IPS-18a (cell line): ENCODE data around the gene SNX12.

Experiments used
- H3K27ac ChIP-seq: one replicate; pipeline ENCODE4 v1.5.1; 2013; ENCODE audit warnings: low read length
- H3K27me3 ChIP-seq: one replicate; pipeline ENCODE4 v1.6.1; 2013; ENCODE audit warnings: mild to moderate bottlenecking, low read length; ENCODE audit not compliant: control insufficient read depth, insufficient read depth
- H3K36me3 ChIP-seq: one replicate; pipeline ENCODE4 v1.6.1; 2013; ENCODE audit warnings: low read depth, low read length; ENCODE audit not compliant: control insufficient read depth
- H3K4me1 ChIP-seq: one replicate; pipeline ENCODE4 v1.6.1; 2013; ENCODE audit warnings: low read depth, low read length; ENCODE audit not compliant: control insufficient read depth
- H3K4me3 ChIP-seq: one replicate; pipeline ENCODE4 v1.5.1; 2013; ENCODE audit warnings: low read length
- H3K9ac ChIP-seq: one replicate; pipeline ENCODE4 v1.6.1; 2013; ENCODE audit warnings: mild to moderate bottlenecking, low read length, moderate library complexity
- H3K9me3 ChIP-seq: one replicate; pipeline ENCODE4 v1.6.1; 2013; ENCODE audit warnings: low read depth, low read length; ENCODE audit not compliant: control insufficient read depth

Gene SNX12

GRCh38 chrX:71068044-71068918, at the start of gene SNX12:
Gene SNX12 (minus strand): TSS chrX:71068334. CDS start chrX:71068306, 28 bp downstream.
- Histone ChIP-seq H3K27me3 (no peaks in the 10 kb centered on the region), H3K4me1 (no peaks in the 10 kb centered on the region), H3K9ac (peak within 1 kb of the TSS; percentile 69), H3K4me3 (peak within 1 kb of the TSS; percentile 87), H3K9me3 (peaks cover 8% of the 10 kb centered on the region), H3K36me3 (no peaks in the 10 kb centered on the region), H3K27ac (no peak within 1 kb of the TSS)

GRCh38 chrX:71117358-71117757, 49.2 kb upstream of the SNX12 start:
- no peak overlapping the region for H3K9ac ChIP-seq
- H3K9me3 ChIP-seq, result no peaks in the 10 kb centered on the region
- peaks cover 9% of the 10 kb centered on the region for H3K36me3 ChIP-seq
- peak overlapping the region; percentile 71 for H3K4me3 ChIP-seq
- H3K27me3 ChIP-seq, result no peaks in the 10 kb centered on the region
- H3K4me1 ChIP-seq, result no peaks in the 10 kb centered on the region
- H3K27ac ChIP-seq, result no peak overlapping the region

GRCh38 chrX:71111921-71112431, 43.8 kb upstream of the SNX12 start:
- H3K9ac ChIP-seq, result no peak overlapping the region
- H3K27me3 ChIP-seq, result no peaks in the 10 kb centered on the region
- no peaks in the 10 kb centered on the region for H3K36me3 ChIP-seq
- H3K4me3 ChIP-seq, result no peak overlapping the region
- no peak overlapping the region for H3K27ac ChIP-seq
- peaks cover 12% of the 10 kb centered on the region for H3K9me3 ChIP-seq
- no peaks in the 10 kb centered on the region for H3K4me1 ChIP-seq

DNA sequence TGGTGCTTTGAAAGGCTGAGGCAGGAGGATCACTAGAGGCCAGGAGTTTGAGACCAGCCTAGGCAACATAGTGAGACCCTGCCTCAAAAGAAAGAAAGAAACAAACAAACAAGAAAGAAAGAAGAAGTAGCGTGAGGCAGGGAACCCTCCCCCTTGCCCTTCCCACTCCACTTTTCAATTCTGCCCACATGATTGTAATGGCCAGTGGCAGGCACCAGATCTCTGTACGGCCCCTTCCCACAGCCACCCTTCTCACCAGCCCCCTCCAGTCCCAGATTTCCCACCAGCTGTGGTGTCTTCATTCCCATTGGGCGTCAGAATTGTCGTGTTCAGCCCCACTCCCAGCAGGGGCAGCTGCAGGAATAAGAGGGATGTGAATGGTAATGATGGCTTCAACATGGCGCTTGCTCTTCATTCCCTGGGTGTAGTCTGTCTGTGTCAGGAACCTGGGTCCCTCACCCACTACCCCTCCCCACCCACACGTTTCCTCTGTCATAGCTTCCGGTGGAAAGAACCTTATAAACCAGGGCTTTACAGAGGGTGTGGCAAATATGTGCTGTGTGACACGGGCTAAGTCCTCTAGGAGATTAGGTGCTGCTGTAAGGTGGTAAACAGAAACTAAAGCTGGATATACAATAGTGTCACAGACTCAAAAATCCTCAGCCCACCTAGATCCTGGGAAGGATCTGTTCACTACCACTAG, 43.2 kb upstream of the SNX12 start, which contains the start of gene IL2RG:
Gene IL2RG, minus strand, starts transcription at position 437 of the 703 bp plus-strand sequence. Its CDS starts 38 bp downstream, at position 399.
- H3K4me1 ChIP-seq, result no peaks in the 10 kb centered on the region
- H3K27ac ChIP-seq, result no peak within 1 kb of the TSS
- H3K9ac ChIP-seq, result no peak within 1 kb of the TSS
- H3K27me3 ChIP-seq, result no peaks in the 10 kb centered on the region
- peaks cover 12% of the 10 kb centered on the region for H3K9me3 ChIP-seq
- no peaks in the 10 kb centered on the region for H3K36me3 ChIP-seq
- no peak within 1 kb of the TSS for H3K4me3 ChIP-seq

GRCh38 chrX:71109051-71109450, 40.9 kb upstream of the SNX12 start:
- H3K36me3 ChIP-seq, result no peaks in the 10 kb centered on the region
- no peak overlapping the region for H3K9ac ChIP-seq
- H3K27me3 ChIP-seq, result no peaks in the 10 kb centered on the region
- no peak overlapping the region for H3K4me3 ChIP-seq
- H3K4me1 ChIP-seq, result no peaks in the 10 kb centered on the region
- peaks cover 12% of the 10 kb centered on the region for H3K9me3 ChIP-seq
- no peak overlapping the region for H3K27ac ChIP-seq

DNA sequence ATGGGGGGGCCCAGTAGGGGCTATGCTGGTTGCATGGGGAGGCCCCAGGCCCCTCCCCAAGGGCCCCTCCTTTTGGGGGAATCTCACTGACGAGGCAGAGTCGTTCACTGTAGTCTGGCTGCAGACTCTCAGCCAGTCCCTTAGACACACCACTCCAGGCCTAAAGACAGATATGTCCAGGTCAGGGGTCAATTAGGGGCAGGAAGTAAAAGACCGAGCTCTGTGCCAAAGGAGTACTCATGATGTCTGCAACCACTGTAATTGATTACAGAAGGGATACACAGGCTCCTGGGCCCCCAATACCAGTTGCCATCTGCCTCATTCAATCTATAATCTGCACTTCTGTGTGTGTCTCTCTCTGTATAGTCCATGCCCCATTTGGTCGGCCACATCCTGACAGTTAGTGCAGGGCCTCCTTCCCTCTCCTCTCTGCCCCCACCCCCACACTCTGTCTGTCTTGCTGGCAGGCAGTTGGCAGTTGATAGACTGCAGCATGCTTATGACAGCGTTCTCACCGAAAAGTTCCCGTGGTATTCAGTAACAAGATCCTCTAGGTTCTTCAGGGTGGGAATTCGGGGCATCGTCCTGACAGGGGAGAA, 39.7 kb upstream of the SNX12 start:
- Histone ChIP-seq H3K9me3 (peaks cover 12% of the 10 kb centered on the region), H3K4me3 (no peak overlapping the region), H3K27ac (no peak overlapping the region), H3K9ac (no peak overlapping the region), H3K4me1 (peaks cover 3% of the 10 kb centered on the region), H3K27me3 (no peaks in the 10 kb centered on the region), H3K36me3 (no peaks in the 10 kb centered on the region)

GRCh38 chrX:71107245-71107644, 39.1 kb upstream of the SNX12 start:
- Histone ChIP-seq H3K27ac (no peak overlapping the region), H3K4me1 (peaks cover 3% of the 10 kb centered on the region), H3K36me3 (no peaks in the 10 kb centered on the region), H3K4me3 (no peak overlapping the region), H3K9ac (no peak overlapping the region), H3K27me3 (no peaks in the 10 kb centered on the region), H3K9me3 (peaks cover 12% of the 10 kb centered on the region)

DNA sequence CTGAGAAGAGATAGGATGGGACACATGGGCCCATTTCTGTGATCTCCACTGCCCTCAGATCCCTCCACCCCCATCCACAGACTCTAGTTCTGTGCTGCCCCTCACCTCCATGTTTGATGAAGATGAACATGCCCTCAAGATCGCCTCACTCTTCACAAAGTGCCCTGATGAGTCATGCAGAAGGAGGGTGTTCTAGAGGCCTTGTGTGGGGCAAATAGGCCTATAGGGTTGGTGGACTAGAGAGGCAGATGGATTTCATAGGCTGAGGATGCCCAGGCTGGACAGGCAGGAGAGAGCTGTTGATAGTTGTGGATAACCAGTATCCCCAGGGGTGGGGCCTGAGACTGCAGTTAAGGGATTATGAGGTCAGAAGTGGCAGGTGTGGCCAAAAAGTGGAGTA, 38.3 kb upstream of the SNX12 start, which contains the start of gene CXorf65:
Gene CXorf65, minus strand, starts transcription at position 314 of the 400 bp plus-strand sequence. Its CDS starts 184 bp downstream, at position 130.
- Histone ChIP-seq H3K4me1 (peaks cover 3% of the 10 kb centered on the region), H3K27ac (no peak within 1 kb of the TSS), H3K36me3 (no peaks in the 10 kb centered on the region), H3K4me3 (no peak within 1 kb of the TSS), H3K9ac (no peak within 1 kb of the TSS), H3K27me3 (no peaks in the 10 kb centered on the region), H3K9me3 (peaks cover 12% of the 10 kb centered on the region)

DNA sequence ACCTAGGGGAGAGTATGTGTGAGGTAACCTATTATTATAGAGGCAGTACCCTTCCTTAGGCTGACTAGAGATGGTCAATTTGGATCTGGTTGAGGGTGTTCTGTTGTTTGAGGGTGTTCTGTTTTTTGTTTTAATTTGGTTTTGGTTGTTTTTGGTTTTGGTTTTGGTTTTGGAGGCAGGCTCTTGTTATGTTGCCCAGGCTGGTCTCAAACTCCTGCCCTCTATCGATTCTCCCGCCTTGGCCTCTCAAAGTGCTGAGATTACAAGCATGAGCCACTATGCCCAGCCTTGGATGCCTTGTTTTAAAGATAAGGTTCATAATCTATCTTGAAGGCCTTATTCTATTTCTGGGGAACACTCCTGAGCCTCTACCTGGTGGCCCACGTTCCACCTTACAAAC, 37.5 kb upstream of the SNX12 start:
- H3K9me3 ChIP-seq, result peaks cover 12% of the 10 kb centered on the region
- no peaks in the 10 kb centered on the region for H3K27me3 ChIP-seq
- H3K4me1 ChIP-seq, result peaks cover 3% of the 10 kb centered on the region
- no peak overlapping the region for H3K4me3 ChIP-seq
- H3K36me3 ChIP-seq, result no peaks in the 10 kb centered on the region
- no peak overlapping the region for H3K27ac ChIP-seq
- H3K9ac ChIP-seq, result no peak overlapping the region

- Histone ChIP-seq H3K4me1 (peaks cover 7% of the 10 kb centered on the region), H3K4me3 (peak overlapping the region; percentile 42), H3K36me3 (no peaks in the 10 kb centered on the region), H3K9me3 (peaks cover 4% of the 10 kb centered on the region), H3K27ac (no peak overlapping the region), H3K9ac (peak overlapping the region; percentile 37), H3K27me3 (no peaks in the 10 kb centered on the region)
These were observed 35.2 kb upstream of the SNX12 start for GRCh38 chrX:71103110-71103983.
